GM21526 (cell line): ENCODE measurements around the gene NUP210.

ENCODE experiments used
- ATAC-seq: cut with Tn5 transposase; IDR thresholded peaks from one replicate; pipeline ENCODE4 v1.9.1; 2021; ENCODE audit warnings: moderate library complexity; ENCODE audit not compliant: unreplicated experiment, low FRiP score

Gene NUP210

DNA sequence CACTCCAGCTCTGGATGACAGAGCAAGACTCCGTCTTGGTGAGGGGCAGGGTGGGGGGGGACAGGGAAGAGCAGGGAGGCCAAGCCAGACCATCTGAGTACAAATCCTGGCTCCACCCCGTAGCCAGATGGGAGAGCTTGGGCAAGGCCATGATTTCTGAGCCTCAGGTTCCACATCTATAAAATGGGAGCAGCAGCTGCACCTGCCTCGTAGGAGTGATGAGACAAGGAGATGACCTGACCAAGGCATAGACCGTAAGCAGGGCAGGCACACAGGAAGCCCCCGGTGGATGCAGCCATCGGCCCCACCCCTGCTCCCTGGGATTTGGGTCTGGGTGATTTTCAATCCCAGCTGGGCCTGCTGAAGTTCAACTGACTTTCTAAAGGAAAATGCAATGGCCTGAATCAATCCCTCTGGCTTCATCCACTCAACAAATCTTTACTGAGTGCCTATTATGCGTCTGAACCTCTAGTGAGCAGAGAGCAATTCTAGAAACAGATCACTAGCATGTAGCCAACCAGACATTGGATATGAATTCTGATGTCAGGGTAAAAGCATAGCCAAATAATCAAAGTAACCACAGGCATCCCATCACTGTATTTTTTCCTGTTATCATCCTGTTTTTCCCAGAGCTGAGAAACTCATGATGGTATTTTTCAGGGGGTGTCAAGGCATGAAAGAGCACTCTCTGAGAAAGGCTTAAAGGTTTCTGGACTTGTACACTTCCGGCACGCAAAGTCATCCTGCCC is 141.2 kb downstream of the NUP210 start:
- no peak for ATAC-seq

DNA sequence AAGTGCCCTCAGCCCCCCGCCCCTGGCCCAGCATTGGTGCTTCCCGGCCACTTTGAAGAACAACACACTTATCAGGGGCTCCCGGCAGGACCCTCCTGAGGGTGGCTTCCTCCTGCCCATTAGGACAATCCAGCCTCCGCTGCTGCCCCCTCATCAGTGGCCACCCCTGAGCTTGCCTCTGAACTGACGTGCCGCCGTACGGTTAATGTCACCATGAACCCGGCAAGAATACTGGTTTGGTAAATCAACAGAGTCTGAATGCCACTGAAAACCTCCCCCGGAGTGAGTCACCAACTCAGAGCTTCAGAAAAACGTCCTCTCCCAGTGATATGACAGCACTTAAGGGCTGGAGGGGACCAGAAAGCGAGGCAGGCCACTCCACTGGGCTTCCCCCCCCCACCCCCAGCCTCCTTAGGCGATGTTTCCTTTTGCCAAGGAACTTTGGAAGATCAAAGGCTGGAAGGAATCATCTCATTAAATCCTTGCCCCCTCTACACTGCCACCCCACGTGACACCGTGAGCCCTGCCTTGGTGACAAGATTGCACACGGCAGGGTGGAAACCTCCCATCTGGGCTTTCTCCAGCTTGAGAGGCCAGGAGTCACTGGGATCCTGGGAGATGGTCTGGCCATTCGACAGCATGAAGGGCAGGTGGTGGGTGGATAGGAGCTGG is 142.1 kb downstream of the NUP210 start:
- ATAC-seq, result no peak

DNA sequence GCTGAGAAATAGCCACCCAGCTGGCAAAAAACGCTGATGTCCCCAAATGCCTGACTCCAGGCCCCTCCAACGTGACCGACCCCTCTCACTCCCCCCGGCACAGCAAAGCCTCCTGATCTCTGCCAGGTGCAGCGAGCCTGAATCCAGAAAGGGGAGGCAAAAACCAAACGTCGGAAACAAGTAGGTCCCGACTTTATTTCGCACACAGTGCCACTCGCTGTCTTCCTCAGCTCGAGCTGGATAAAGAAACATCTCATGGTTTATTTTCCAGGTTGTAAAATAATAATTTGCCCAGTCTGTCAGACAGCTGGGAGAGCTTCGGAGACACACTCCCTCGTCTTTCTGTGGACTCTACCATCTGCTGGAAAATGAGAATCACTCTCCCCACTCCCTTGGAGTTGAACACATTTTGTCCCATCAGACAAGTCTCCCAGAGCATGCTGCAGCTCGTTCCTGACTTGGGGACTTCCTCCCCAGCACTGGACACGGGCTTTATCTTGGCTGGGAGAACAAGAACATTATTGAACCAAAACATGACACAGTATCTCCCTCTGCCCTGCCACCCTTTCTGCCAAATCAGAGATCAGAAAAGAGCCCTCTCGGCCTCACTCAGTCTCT is 142.8 kb downstream of the NUP210 start:
- ATAC-seq, result no peak

- no peak for ATAC-seq
Observed at GRCh38 chr3:13276438-13277195, 143.5 kb downstream of the NUP210 start.

DNA sequence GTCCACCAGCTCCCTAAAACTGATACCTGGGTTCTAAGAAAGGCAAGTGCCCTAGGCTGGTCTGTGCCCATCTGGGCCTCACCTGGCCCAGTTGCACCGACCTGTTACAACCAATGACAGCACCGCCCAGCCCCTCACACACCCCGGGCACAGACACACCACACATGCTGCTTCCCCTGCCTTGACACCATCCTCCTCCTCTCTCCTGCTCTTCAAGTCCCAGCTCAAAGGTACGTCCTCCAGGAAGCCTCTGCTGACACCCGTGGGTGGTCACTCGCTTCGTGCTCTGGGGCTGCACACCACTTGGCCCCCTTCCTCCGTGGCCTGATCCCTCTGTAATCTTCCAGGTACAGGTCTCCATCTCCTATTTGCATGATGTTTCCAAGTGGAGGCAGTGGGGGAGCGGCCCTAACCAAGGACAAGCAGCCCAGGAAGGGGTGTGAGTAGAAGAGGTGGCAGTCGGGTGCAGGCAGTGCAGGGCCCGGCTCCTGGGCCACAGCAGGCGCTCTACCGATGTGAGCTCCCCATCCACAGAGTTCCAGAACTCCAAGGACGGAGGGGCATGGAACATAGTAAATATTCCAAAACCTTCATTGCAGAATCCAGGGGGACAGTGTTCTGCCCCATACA is 144.6 kb downstream of the NUP210 start:
- no peak for ATAC-seq

- ATAC-seq, result no peak
Observed at GRCh38 chr3:13274551-13275332, 145.4 kb downstream of the NUP210 start.

DNA sequence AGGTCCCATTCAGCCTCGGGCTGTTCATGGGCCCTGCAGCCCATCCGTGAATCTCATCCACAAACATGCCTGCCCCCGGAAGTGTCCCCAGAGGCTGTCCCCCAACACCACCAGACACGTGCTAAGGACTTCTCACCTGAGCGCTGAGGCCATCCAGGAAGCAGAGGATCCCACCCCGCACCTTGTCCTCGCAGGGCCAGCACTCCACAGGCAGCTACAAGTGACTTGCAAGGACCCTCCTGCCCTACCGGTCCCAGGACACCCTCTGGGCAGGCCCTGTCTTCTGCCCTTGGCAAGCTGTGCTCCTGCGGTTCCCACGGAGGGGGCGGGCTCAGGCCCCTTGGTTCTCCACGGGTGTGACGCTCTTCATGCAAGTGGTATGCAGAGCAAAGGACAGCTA is 146.0 kb downstream of the NUP210 start:
- no peak for ATAC-seq

DNA sequence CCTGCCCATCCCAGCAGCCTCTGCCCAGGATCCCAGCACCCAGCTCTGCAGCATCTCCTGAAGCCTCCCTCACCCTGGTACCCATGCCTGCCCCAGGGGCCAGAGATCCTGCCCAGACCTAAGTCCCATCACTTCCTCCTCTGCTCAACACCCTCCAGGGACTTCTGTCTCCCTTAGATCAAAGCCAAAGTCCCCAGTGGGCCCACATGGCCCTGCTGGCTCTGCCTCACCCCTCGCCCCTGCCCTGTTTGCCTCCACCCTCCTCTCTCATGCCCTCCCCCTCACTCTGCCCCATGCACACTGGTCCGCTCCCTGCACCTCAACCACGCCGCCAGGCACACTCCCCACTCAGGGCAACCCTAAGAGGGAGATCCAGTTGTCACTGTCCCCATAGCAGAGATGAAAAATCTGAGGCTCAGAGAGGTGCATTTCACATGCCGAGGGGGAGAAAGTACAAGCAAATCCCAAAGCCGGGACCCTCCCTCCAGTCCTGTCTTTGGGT is 146.5 kb downstream of the NUP210 start:
- ATAC-seq, result no peak

DNA sequence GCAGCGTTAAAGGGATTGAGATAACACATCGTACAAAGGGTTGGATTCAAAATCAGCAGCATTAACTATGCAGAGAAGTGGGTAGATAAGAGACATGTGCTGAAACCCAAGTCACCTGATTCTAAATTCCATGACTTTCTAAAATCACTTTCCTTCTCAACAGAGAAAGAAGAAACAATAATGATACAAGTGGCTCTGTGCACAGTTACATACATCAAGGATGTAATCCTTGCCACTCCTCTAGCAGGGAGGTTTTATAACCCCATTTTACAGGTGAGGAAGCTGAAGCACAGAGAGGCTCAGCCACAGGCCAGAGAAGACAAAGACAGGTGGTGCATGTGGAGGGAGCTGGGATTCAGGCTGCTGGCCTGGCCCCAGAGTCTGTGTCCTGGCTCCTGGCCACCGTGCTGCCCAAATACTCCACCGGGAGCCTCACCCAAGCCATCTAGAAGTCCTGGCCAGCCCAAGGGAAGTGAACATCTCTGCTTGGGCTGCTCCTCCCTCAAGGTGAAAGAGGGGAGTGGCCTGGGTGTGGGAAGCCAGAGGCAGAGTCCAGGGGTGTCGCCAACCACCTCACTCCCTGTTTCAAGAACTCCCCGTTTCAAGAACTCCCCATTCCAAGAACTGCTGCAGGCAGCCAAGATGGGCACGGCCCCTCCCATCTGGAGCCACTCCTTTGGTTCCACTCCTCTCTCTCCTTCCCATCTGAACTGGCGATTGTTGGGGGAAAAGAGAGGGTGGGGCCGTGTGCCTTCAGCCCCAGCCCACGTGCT is 147.1 kb downstream of the NUP210 start:
- ATAC-seq, result no peak

GRCh38 chr3:13269711-13270378 is 150.3 kb downstream of the NUP210 start:
- no peak for ATAC-seq

DNA sequence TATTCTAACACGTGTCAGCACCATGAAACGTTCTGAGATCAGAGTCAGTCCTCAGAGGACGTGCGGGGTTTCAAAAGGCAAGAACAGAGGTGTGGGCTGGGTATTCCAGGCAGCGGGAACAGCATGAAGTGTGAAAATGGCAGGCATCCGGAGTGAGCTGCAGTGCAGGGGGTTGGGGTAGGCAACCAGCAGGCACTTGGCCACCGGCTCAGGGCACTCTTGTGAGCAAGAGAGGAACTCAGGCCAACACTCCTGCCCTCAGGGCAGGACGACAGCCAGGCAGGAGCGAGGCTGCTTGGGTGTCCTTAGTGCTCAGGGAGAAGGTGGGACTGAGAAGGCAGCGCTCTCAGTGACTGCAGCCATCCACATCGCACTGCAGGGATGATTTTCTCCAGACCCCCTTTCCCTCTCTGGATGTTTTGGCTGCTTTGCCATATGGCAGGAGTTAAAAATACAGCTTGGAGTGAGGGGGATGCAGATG is 151.1 kb downstream of the NUP210 start:
- ATAC-seq, result no peak

GRCh38 chr3:13268120-13268519 is 152.0 kb downstream of the NUP210 start:
- no peak for ATAC-seq

DNA sequence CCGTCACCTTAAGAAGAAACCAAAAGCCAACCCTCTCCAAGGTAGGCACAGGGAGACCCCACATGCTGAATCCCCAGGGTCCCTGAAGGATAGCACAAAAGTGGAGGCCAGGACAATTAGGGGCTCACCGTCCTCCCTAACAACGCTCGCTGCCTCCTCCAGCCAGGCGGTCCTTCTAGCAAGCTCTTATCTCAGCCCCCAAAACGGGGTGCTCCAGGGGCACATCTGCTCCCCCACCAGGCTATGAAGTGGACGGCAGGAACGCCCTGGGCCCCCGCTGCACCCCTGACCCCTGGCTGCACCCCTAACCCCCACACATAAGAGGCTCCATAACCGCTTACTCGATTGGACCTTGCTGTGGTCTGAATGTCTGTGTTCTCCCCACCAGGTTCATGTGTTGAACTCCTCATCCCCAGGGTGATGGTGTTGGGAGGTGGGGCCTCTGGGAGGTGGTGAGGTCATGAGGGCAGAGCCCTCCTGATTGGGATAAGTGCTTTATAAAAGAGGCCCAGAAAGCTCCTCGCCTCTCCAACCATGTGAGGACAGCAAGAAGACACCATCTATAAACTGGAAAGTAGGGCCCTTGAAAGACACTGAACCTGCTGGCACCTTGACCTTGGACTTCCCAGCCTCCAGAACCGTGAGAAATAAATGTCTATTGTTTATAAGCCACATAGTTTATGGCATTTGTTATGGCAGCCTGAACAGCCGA is 153.3 kb downstream of the NUP210 start:
- ATAC-seq, result no peak
